Measurements from ENCODE around the gene KIF20B.

GRCh38 chr10:89669985-89670384 lies 31.4 kb upstream of the KIF20B start:
- TF ChIP-seq SIN3A (IDR thresholded peaks at IDR 0.05; ENCODE audit: low read depth) (no peak), POLR2A (IDR thresholded peaks at IDR 0.05; ENCODE audit: borderline replicate concordance, extremely low read depth, insufficient read depth, insufficient read length) (no peak), REST (IDR thresholded peaks at IDR 0.05; ENCODE audit: low read depth) (no peak), ELF1 (IDR thresholded peaks at IDR 0.05; ENCODE audit: borderline replicate concordance, low read depth) (no peak)
- TF ChIP-seq, protein P1, sequence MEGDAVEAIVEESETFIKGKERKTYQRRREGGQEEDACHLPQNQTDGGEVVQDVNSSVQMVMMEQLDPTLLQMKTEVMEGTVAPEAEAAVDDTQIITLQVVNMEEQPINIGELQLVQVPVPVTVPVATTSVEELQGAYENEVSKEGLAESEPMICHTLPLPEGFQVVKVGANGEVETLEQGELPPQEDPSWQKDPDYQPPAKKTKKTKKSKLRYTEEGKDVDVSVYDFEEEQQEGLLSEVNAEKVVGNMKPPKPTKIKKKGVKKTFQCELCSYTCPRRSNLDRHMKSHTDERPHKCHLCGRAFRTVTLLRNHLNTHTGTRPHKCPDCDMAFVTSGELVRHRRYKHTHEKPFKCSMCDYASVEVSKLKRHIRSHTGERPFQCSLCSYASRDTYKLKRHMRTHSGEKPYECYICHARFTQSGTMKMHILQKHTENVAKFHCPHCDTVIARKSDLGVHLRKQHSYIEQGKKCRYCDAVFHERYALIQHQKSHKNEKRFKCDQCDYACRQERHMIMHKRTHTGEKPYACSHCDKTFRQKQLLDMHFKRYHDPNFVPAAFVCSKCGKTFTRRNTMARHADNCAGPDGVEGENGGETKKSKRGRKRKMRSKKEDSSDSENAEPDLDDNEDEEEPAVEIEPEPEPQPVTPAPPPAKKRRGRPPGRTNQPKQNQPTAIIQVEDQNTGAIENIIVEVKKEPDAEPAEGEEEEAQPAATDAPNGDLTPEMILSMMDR (IDR thresholded peaks at IDR 0.05 in 2 of 3, conservative IDR thresholded peaks at IDR 0.05 in 1 of 3; ENCODE audit: borderline replicate concordance in 1 of 3, insufficient read depth in 1 of 3, low read depth in 2 of 3, low read length in 2 of 3) = no peak
